ENCODE data around the gene MCTP1.

MCTP1 gene

DNA sequence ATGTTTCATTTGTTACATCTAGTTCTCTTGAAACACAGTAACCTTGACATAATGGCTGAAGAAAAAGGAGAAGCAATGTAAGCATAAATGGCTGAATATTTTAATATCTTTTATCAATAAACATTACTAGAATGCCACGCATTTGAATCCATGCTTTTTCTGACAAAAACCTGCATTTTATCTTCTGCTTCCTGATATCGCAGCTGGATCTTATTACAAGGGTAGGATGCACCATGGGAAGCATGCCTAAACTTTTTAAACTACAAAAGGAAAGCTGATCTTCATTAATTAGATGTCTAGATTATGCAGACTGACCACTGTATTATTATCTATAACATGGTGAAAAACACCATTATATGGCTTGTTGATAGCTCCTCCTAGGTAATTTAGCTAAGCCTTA is 509.8 kb downstream of the MCTP1 start:
- DNase-seq, result no peak

DNA sequence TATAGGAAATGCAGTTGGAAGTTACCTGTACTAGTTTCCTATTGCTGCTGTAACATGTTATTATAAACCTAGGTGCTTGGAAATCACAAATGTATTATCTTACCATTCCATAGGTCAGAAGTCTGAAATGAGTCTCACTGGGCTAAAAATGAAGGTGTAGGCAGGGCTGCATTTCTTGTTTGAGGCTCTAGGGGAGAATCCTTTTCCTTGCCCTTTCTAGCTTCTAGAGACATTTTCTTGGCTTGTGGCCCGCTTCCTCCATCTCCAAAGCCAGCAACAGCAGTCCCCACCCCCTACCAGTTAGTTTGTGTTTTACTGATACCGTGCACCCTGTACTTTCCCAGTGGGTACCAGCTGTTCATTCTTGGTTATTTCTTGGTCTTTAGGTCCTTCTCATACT is 513.2 kb downstream of the MCTP1 start:
- no peak for DNase-seq

DNA sequence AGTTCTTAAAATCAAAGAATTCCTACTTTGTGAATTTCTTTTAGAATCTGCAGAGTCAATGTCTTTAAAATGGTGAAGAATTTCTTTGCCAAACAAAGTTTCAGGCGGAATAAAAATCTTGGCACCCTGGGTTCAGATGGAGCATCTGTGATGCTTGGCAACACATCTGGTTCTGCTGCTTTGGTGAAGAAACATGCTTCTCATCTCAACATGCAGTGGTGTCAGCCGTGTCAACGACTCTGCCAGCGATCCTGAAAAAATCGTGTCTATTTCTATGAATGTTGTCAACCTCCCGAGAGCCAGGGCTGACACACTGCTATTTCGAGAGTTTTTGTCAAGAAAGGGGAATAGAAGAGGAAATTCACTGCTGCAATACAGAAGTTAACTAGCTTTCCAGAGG is 514.9 kb downstream of the MCTP1 start:
- DNase-seq, result no peak

DNA sequence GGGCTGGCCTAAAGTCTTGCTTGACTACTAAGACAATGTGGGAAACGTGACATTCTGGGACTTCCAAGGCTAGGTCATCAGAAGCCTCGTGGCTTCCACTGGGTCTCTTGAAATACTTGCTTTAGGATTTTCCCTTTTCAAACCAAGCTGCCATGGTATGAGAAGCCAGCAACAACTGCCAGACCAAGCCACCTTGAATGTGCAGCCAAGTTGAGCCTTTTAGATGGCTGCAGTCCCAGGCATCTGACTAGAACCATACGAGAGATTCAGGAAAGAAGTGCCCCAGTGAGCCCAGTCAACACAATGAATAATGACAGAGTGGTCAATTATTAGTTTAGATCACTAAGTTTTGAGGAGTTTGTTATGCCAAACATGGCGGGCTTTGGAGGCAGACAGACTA is 523.1 kb downstream of the MCTP1 start:
- DNase-seq, result no peak

DNA sequence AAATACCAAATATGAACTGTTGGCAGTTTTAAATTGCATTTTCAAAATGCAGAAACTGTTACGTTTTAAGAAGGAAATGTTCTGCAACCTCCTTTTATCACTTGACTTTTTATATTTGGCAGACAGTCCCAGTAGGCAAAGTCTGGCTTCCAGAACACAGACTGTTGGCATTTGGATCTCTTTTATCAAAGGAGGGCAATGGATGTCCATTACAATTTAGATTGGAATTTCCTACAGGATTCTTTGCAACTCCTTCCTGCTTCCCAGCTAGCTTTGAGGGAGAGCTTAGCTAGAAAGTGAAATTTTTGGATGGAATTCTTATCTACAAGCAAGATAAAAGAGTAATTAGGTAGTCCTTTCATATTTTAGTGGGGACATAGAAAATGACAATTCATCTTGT is 523.8 kb downstream of the MCTP1 start:
- DNase-seq, result no peak

DNA sequence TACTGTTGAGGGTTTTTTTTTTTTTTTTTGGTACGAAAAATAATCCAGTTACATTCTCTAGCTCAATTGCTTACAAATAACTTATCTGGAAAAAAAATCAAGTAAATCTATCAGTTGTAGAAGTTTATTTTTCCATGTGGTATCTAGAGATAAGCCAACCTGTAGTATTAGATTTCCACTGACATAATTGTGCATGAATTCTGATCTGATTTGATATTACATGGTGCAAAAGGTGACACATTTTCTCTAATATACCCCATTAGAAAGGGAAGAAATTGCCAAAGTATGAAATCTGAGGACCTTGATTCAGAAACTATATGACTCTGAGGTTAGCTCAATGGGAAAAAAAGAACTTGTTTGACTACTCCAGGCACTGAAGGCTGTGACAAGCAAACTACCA is 524.9 kb downstream of the MCTP1 start:
- no peak for DNase-seq

DNA sequence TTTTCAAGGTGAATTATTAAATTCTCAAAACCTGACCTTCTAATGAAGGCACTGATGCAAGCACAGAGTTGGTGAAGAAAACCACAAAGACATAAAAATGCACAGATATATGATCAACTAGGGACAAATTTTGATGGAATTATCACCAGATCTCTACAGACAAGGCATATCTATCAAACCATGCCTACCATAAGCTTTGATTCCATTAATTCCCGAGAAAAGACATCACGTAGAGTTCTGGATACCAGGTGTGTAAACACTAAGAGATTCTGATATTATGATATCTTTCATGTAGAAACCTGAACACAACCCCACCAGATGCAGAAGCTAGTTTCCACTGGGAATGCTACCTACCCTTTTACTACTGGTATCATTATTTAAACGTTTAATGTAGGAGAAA is 525.9 kb downstream of the MCTP1 start:
- DNase-seq, result no peak

DNA sequence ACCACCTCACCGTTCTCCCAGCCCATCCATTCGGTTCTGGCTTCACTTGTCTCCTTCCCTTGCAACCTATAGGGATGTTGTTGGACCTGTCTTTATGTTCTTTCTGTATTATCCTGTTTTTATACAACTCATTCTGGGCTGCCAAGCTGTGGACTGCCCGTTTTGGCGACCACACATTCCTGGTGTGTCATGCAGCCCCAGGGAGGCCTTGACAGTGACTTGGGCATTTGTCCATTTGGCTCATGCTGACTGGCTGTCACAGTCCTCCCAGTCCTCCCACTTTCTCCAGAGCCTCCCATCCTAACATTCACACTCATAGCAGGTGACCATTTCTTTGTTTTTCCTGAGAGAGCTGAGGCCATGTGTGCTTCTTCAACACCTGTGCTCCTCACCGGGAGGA is 530.1 kb downstream of the MCTP1 start:
- DNase-seq, result no peak

DNA sequence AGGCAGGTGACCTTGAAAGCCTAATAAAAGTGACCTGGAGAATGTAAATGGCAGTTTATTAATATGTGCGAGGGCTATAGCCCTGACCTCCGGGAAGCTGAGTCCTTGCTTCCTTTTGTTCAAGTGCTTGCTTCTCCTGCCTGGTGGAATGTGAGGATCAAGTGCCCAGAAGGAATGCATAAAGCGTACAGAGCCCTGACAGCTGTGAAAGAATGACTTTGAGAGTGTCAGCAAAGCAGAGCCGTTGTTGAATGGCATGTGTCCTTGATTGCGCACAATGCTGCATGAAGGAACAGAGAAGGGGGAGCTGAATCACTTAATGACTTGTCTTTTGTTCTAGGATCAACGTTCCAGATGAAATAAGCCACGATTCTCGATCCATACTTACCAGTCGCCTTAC is 533.4 kb downstream of the MCTP1 start:
- no peak for DNase-seq

DNA sequence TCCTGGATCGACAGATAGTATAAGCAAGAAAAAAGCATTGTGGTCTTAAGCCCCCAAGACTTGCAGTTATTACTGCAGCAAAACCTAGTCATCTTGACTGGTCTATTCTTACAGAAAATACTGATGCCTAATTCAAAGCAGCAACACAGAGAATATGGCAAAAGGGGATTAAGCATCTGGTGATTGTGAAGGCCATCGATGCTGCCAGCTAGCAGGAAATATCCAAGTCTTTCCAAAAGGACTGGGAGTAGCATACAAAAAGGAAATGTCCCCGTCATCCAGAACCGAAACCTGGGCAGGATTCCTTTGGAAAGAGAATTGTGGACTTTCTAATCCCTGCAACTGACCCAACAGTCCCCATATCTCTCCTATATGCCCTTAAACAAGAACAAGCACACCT is 534.2 kb downstream of the MCTP1 start:
- DNase-seq, result no peak

DNA sequence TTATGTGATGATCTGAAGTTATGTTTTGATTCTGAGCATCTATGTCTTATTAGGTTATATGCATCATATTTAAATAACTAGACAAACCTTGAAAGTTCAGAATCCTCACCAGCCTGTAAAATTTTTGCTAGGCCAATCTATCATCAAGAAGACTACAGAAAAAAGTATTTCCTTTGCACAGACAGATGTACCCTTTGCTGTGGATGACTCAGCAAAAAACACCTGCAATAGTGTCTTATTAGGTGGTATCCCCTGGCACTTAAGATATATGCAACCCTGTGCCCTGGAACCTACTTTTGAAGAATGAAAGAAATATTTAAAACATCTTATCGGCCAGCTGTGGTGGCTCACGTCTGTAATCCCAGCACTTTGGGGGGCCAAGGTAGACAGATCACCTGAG is 535.9 kb downstream of the MCTP1 start:
- no peak for DNase-seq

DNA sequence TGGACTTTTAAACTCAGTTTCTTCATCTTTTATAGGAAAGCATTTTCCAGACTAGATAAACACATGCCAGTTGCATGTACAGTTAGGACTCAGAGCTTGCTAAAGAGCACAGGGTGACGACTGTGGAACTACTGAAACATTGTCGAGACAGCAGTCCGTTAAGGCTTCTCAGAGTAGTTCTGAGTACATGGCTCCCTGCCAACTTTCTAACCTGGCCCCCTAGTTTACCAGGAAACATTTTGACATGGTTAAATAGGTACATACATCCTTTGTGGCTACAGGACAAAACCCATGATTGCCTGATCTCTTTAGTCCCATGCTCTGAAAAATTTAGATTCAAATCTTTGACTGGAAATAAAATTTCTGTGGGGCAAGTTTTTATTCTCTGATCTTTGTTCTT is 536.7 kb downstream of the MCTP1 start:
- DNase-seq, result no peak

DNA sequence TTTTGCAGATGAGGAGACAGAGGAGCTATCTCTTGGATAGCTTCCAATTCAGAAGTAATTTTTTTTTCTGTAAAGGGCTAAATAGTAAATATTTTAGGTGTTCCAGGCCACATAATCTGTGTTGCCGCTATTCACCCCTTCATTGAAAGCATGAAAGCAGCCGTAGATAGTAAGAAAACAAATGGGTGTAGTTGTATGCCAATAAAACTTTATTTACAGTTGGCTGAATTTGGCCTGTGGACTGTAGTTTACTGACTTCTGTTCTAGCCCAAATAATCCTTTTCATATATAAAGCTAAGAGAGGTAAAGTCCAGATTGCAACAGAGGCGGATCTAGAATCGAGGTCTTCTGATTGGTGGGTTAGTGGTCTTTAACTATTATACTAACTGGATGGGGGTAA is 537.5 kb downstream of the MCTP1 start:
- DNase-seq, result no peak

DNA sequence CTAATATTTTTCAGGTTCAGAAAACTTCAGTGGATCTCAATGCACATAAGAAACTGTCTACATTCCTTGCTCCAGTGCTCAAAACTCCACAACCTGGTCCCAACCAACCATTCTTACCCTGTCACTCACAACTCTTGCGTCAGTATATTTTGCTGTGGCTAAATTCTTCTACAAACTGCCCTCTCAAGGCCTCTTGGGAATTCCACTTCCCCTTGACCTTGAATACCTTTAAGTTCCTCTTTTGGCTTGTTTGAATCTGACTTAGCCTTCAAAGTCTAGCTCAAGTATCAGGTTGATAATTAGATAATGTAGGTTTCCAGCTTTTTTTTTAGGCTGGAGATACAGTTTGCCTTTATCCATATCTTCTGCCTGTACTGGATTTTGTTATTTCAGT is 538.2 kb downstream of the MCTP1 start:
- DNase-seq, result no peak

DNA sequence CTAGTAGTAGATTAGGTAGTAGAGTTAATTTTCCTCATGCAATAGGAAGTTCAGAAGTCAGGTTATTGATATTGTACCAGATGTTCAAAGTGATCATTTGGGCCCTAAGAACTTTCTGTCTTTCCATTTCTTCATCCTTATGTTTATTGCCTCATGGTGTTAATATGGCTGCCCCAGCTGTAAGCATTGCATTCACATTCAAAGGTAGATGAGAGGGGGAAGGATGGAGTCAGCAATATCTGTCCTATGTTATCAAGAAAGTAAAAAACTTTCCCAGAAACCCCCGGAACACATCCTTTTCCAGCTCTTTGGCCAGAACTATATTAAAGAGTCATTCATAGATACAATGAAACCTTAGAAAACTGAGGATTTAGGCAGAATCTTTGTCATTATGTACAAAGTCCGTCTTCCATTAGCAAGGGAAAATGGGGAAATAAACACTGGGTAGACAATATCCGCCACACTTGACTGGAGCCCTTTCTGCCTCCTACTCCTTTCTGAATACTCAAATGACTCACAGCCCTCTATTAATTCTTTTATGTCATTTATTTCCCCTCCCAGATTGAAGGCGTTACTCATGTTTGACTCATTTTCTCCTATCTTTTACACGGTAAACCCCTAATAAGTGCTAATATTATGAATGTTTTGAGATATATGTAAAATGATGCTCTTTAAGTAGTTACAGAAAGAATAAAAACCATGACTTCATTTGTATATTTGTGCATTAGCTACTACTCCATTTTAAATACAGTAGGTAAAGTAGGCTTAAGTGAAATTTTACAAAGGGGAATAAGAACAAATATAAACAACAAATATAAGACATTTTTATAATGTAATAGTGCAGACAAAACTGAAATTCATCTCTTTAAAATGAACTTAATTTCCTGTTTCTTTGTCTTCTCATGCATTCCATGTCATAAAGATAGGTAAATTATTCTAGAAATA is 538.8 kb downstream of the MCTP1 start:
- DNase-seq, result no peak

DNA sequence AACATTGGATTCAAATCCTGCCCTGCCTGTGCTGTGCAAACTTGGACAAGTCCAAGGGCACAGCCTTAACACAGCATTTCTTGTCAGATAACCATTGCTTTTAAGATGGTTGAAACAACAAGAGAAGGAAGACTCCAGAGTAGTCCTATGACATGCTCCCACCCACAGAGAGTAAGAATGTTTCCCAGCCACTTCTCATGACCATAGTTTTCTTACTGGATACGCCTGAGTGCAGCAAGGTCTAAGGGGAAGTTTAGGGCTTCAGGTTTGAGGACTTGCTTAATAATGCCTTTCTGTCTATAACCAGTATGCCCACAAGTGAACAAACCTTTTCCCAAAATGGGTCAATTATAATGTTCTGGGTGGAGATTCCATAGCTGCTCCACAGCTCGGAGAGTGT is 540.0 kb downstream of the MCTP1 start:
- DNase-seq, result no peak

DNA sequence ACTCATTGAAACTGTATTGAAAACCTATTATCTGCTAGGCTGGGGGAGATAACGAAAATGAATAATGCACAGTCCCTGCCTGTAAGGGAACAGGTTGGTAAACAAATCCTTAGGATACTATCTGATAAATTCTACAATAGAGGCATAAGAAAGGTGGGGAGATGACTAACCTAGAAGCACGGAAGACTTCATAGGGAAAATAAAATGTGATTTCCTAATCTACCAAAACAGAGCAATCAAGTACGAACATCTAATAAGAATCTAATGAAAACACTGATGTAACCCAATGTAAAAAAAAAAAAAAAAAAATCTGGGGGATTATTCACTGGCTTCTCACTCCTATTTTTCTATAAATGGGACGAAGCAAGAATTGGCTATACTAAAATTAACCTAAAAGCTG is 542.0 kb downstream of the MCTP1 start:
- no peak for DNase-seq

DNA sequence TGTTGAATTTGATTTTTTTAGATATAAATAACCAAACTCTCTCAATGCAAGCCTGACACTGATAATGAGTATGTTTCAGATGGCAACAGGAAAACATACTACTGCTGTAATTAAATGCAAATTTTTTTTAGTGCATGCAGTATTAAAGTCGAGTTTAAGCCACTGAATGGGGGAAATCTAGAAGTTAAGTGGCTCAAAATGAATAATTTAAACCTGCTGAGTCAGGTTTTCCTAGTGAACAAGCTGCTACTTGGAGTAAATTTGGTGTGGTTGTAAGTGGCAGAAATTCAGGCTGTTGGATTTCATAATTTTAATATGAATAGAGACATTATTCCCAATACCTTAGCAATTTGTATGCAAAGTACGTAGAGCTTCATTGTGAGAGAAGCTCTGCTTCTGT is 544.6 kb downstream of the MCTP1 start:
- DNase-seq, result no peak

DNA sequence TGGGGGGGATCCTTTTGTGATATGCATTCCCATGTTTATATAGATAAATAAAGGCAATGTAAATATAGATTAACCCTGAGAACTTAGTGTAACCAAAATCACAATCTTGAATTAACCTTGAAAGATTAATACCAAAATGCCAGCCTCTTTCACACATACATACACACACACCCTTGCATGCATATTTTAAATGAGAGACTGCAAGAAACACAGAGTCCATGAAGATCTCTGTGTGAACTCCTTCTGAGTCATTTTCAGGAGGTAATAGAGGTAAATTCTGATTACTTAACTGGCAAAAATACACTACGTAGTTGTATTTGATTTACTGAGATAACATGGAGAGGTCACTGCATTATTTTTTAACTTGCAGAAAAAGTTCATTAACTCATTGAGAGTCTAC is 548.4 kb downstream of the MCTP1 start:
- no peak for DNase-seq

DNA sequence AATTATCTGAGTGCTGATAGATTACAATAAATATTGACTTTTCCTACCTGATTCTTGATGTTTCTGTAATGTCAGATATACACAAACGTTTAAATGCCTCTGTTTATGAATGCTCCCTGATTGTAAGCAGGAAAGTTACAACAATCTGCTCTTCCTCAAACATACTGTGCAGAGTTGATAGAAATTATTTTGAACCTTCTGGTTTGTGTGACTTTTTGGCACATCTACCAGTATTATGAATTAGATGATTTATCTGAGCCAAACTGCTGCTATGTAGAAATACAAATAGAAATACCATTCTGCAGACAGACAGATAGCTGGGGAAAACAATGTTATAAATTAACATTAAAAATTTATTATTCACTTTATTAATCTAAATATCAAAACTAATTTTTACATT is 553.4 kb downstream of the MCTP1 start:
- DNase-seq, result no peak

DNA sequence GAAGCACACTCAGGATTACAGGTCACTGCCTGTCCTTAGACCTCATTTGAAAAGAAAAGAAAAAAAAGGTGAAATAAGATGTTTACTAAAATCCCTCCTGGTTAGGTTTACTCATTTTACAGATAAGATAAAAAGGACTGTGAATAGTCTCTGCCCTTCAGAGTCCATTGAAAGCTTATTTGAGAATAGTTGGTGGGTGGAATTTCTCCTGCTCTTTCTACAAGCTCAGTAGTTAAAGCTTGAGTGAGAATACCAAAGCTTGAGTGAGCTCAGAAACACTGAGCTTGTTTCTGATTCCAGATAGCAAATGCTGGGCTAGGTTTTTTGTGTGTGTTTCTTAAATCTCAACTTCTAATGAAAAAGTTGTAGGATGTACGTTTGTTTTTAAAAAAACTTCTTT is 559.8 kb downstream of the MCTP1 start:
- no peak for DNase-seq

DNA sequence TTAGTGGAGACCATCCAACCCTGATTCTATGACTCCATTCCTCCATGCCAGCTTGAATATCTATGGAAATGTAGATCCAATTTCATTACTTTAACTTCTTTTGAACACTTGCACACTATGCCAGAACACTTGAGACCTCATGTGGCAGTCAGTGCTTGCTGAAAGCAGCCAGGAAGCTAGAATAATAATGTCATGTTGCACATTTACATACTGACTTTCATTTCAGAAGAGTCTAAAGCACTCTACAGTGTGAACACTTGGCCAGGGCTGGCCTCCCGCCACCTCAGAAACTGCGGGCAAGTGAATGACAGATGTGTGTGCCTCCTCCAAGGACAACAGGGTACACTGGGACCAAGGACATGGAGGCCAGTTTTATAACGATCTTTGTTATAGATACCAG is 569.1 kb downstream of the MCTP1 start:
- DNase-seq, result no peak

DNA sequence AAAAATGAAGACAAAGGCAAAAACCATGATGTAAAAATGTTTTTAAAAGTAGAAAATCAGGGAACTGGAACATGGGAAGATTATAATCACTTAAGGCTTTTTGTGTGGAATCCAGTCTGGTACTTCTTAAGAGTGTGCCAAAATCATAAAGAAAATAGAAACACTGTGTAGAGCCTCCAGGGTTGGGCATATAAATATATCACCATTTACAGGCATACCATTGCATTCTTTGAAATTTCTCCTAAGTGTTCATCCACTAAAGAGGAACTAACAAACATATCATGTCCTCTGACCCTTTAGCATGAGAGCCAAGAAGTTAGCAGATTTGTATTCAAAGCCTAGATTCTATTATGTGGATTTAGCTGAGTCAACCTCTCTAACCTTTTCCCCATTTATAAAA is 573.1 kb downstream of the MCTP1 start:
- no peak for DNase-seq

DNA sequence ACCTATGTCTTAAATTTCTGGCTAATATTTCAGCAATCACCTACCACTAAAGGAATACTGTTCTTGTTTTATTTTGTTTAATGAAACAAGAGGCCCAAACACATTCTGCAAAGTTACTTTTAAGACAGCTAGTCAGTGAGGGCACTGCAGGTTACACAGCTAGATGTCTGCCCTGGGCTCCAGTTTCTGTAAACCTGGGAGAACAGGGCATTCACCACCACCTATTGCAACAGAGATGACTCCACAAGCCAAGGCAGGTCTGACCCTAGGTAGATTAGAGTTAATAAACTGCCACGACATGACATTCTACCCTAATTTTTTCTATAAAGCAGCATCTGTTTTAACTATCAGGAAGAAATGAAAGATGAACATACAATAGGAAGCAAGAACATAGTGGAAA is 575.6 kb downstream of the MCTP1 start:
- DNase-seq, result no peak

Data from amygdala (tissue), 56 donors.